GM19463 (cell line): ENCODE measurements around the gene SEPTIN12.

Experiments used
- ATAC-seq: cut with Tn5 transposase; IDR thresholded peaks from one replicate; pipeline ENCODE4 v1.9.1; 2021; ENCODE audit warnings: mild to moderate bottlenecking, moderate library complexity; ENCODE audit not compliant: unreplicated experiment

Gene SEPTIN12

DNA sequence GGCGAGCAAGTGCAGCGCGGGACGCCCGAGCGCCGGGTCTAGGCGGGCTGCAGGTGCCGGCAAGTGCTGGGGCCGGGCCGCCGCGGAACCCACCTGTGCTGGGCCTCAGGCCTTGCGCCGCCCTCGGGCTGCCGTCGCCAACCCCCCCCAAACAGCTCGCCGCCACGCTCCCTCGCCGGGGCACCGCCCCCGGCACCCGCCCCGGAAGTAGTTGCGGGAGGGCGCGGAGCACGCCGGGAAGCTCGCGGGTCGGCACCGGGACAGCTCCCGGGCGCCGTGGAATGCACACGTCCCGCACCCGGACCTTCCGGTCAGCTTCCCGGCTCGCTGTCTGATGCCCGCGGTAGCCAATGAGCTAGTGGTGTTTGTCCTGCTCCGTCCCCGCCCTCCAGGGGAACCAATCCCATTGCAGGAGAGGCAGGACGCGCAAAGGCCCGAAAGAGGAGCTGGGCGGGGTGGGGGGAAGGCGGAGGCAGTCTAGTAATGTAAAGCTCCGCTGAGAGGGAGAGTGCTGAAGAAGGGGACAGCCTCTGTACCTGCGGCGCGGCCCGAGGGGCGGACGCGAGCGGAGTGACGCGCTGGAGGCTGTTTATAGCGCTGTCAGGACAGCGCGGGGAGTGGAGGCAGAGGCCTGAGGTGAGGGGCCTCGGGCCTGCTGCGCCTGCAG is 53.9 kb downstream of the SEPTIN12 start, which contains the start of the genes ANKS3 and DNAAF8:
Gene ANKS3, minus strand, starts transcription at position 209 of the 667 bp plus-strand sequence. CDS start 4,122 bp downstream, outside the sequence.
Gene DNAAF8, plus strand, starts transcription at position 475 of the 667 bp plus-strand sequence. CDS start 1,978 bp downstream, outside the sequence.
- peak; percentile 70 for ATAC-seq

DNA sequence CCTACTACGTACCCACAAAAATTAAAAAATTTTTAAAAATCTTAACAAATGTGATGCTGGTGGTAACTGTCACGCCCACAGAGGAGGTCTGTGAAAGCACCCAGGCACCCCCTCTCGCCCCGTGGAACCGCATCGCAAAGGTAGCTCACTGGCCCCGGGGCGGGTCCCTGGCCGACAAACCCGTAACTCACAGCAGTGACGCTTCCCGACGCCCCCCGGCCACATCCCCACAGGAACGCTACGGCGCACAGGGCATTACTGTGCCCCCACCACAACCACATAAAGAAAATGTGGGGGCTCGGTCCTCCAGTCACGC is 54.4 kb downstream of the SEPTIN12 start:
- no peak for ATAC-seq

DNA sequence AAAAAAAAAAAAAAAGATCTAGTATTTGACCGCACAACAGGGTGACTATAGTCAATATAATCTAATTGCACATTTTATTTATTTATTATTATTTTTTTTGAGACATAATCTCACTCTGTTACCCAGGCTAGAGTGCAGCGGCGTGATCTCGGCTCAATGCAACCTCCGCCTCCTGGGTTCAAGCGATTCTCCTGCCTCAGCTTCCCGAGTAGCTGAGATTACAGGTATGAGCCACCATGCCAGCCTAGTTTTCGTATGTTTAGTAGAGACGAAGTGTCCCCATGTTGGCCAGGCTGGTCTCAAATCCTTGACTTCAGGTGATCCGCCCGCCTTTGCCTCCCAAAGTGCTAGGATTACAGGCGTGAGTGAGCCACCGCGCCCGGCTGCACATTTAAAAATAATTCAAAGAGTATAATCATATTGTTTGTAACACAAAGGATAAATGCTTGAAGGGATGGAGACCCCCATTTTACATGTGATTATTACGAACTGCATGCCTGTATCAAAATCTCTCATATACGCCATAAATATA is 54.9 kb downstream of the SEPTIN12 start:
- no peak for ATAC-seq

DNA sequence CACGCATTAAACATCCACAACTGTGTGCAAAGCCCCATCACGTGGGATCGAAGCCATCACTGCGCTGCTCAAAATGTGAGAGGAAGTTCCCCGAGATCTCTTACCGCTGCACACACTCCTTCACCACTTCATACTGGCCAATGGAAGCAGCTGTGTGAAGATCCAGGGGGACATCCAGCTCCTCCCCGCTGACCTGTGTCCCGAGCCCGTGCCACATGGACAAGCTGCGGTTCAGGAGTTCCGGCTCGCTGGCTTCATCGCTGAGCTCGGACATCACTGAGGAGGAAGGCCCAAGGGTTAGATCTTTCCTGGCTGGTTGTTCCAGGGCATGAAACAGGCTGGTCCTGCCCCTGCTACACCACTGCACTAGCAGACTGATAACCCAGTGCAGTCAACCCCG is 58.3 kb downstream of the SEPTIN12 start:
- no peak for ATAC-seq

DNA sequence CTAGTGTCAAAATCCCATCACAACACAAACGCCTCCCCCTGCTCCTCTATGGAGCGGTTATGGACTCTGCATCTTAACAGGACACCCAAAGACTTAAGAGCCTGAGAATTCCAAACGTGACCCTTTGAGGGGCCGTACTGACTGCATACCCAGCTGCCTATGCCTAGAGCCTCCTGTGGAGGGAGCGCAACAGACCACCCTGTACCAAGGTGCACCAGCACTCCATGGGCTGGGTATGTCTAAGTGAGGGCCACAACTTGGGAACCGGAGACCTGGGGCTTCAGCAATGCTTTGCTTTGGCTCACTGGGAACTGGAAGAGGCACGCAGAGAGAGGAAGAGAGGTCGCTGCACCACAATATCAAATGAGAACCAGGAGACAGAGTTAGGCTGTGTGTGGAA is 59.5 kb downstream of the SEPTIN12 start:
- no peak for ATAC-seq
